Left ventricle myocardium inferior (tissue), 1 donor: ENCODE data around the gene GAL. TPM values are rescaled to one million over a fixed set of nuclear protein-coding genes. Genes with fewer than 3 reads are reported as not detected.

Source experiments
- DNase-seq: peaks from one replicate; pipeline ENCODE4 v3.0.0-alpha.2; 2020
- H3K27ac ChIP-seq: fragments of 200-600 bp; replicated peaks from 2 replicates; pipeline ENCODE4 v1.8.0; 2021
- H3K27me3 ChIP-seq: fragments of 200-600 bp; 2 replicates; pipeline ENCODE4 v1.8.0; 2021; ENCODE audit warnings: low read depth
- H3K36me3 ChIP-seq: fragments of 200-600 bp; 2 replicates; pipeline ENCODE4 v1.8.0; 2021
- H3K4me1 ChIP-seq: fragments of 200-600 bp; 2 replicates; pipeline ENCODE4 v1.8.0; 2021
- H3K4me3 ChIP-seq: fragments of 200-600 bp; 2 replicates; pipeline ENCODE4 v1.8.0; 2021; ENCODE audit warnings: mild to moderate bottlenecking, moderate library complexity
- H3K9me3 ChIP-seq: fragments of 200-600 bp; replicated peaks from 2 replicates; pipeline ENCODE4 v1.8.0; 2021
- CTCF ChIP-seq: fragments of 200-600 bp; IDR thresholded peaks from 2 replicates; pipeline ENCODE4 v1.8.0; 2021; ENCODE audit warnings: antibody characterized with exemption, mild to moderate bottlenecking, borderline replicate concordance
- intact Hi-C: fragments of 100-400 bp; cut with micrococcal nuclease; formaldehyde crosslinking; loops from one replicate; pipeline ENCODE4 v1.11.0; 2022
- total RNA-seq: library from RNA; stranded (reverse); fragmentation: NEBNext Ultra II Directional; extraction: Animal tissue kit (Norgen Biotek cat#: 25700); gene quantifications from one replicate; pipeline ENCODE4 v1.2.1, GENCODE V29; 2021
- donor health status: DM: no; HTN: yes; CAD: no; lungs with severe emphysema.

GAL gene
- total RNA-seq, 1 donor from 2014 or later = 0.58 TPM

GRCh38 chr11:68661014-68661413 lies 23.3 kb upstream of the GAL start:
- no peaks in the 10 kb centered on the region for H3K36me3 ChIP-seq
- H3K4me3 ChIP-seq = no peak overlapping the region
- no peak overlapping the region for H3K27ac ChIP-seq
- peaks cover 11% of the 10 kb centered on the region for H3K4me1 ChIP-seq
- peaks cover 51% of the 10 kb centered on the region for H3K27me3 ChIP-seq
- TF ChIP-seq CTCF = no peak
- no peak for DNase-seq
- intact Hi-C loops = no loop called here
- no peaks in the 10 kb centered on the region for H3K9me3 ChIP-seq

- Histone ChIP-seq H3K27ac (no peak overlapping the region), H3K4me1 (peaks cover 11% of the 10 kb centered on the region), H3K9me3 (no peaks in the 10 kb centered on the region), H3K36me3 (no peaks in the 10 kb centered on the region), H3K27me3 (peaks cover 53% of the 10 kb centered on the region), H3K4me3 (no peak overlapping the region)
- DNase-seq = no peak
- intact Hi-C loops = no loop called here
- TF ChIP-seq CTCF = no peak
These were observed 22.4 kb upstream of the GAL start for GRCh38 chr11:68661697-68662603.

GRCh38 chr11:68663482-68664010 lies 20.8 kb upstream of the GAL start:
- TF ChIP-seq CTCF = no peak
- no peaks in the 10 kb centered on the region for H3K36me3 ChIP-seq
- no peak overlapping the region for H3K4me3 ChIP-seq
- peaks cover 11% of the 10 kb centered on the region for H3K4me1 ChIP-seq
- no peak for DNase-seq
- no peak overlapping the region for H3K27ac ChIP-seq
- intact Hi-C loops = no loop called here
- no peaks in the 10 kb centered on the region for H3K9me3 ChIP-seq
- peaks cover 53% of the 10 kb centered on the region for H3K27me3 ChIP-seq

- intact Hi-C loops = no loop called here
- TF ChIP-seq CTCF = no peak
- Histone ChIP-seq H3K36me3 (no peaks in the 10 kb centered on the region), H3K4me1 (peaks cover 6% of the 10 kb centered on the region), H3K27me3 (peaks cover 54% of the 10 kb centered on the region), H3K4me3 (no peak overlapping the region), H3K9me3 (no peaks in the 10 kb centered on the region), H3K27ac (no peak overlapping the region)
- no peak for DNase-seq
These were observed 20.2 kb upstream of the GAL start for GRCh38 chr11:68664141-68664540.

GRCh38 chr11:68664906-68665305 lies 19.4 kb upstream of the GAL start:
- no peak for DNase-seq
- Histone ChIP-seq H3K4me3 (no peak overlapping the region), H3K27me3 (peaks cover 59% of the 10 kb centered on the region), H3K9me3 (no peaks in the 10 kb centered on the region), H3K36me3 (no peaks in the 10 kb centered on the region), H3K27ac (no peak overlapping the region), H3K4me1 (no peaks in the 10 kb centered on the region)
- TF ChIP-seq CTCF = no peak
- intact Hi-C loops = no loop called here
